Measurements from ENCODE around the gene SEMA3C.

SEMA3C gene

DNA sequence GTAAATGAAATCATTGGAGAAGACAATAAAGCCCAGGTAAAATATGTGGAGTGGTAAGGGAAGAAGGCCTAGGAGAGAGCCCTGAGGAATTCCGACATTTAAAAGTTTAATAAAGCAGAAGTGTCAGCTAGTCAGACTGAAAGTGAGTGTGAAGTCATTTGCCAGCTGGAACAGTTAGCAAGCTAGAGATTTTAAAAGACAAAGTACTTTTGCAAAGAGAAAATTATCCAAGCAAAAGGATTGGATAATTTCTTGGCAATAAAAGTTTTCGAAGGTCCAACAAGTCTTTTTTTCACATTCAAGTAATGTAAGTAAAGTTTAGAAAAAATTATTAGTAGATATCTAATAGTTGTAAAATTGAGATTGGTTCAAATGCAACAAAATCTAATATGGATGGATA is 27.1 kb upstream of the SEMA3C start:
- H3K27ac ChIP-seq (ENCODE audit: low read depth, low read length), result no peak overlapping the region

GRCh38 chr7:80943342-80943741 is 24.5 kb upstream of the SEMA3C start:
- H3K9ac ChIP-seq (ENCODE audit: low read length), result no peak overlapping the region
- no peaks in the 10 kb centered on the region for H3K27me3 ChIP-seq (ENCODE audit: control insufficient read depth, insufficient read depth, low read length)
- H3K36me3 ChIP-seq (ENCODE audit: control insufficient read depth, insufficient read depth, low read length), result no peaks in the 10 kb centered on the region
- peaks cover 7% of the 10 kb centered on the region; the same call in 1 of the 2 replicates for H3K4me1 ChIP-seq (ENCODE audit: control insufficient read depth, insufficient read depth, low read length)
- H3K4me3 ChIP-seq (ENCODE audit: low read depth, low read length), result no peak overlapping the region
- no peaks in the 10 kb centered on the region for H3K9me3 ChIP-seq (ENCODE audit: control insufficient read depth, insufficient read depth, low read depth, low read length)
- no peak overlapping the region for H3K27ac ChIP-seq (ENCODE audit: low read depth, low read length)

More for the DNA sequence above, 27.1 kb upstream of the SEMA3C start:
- Histone ChIP-seq H3K9me3 (ENCODE audit: control insufficient read depth, insufficient read depth, low read depth, low read length) (no peaks in the 10 kb centered on the region), H3K36me3 (ENCODE audit: control insufficient read depth, insufficient read depth, low read length) (no peaks in the 10 kb centered on the region), H3K27me3 (ENCODE audit: control insufficient read depth, insufficient read depth, low read length) (no peaks in the 10 kb centered on the region), H3K4me1 (ENCODE audit: control insufficient read depth, insufficient read depth, low read length) (peaks cover 7% of the 10 kb centered on the region; the same call in 1 of the 2 replicates), H3K9ac (ENCODE audit: low read length) (no peak overlapping the region), H3K4me3 (ENCODE audit: low read depth, low read length) (no peak overlapping the region)

DNA sequence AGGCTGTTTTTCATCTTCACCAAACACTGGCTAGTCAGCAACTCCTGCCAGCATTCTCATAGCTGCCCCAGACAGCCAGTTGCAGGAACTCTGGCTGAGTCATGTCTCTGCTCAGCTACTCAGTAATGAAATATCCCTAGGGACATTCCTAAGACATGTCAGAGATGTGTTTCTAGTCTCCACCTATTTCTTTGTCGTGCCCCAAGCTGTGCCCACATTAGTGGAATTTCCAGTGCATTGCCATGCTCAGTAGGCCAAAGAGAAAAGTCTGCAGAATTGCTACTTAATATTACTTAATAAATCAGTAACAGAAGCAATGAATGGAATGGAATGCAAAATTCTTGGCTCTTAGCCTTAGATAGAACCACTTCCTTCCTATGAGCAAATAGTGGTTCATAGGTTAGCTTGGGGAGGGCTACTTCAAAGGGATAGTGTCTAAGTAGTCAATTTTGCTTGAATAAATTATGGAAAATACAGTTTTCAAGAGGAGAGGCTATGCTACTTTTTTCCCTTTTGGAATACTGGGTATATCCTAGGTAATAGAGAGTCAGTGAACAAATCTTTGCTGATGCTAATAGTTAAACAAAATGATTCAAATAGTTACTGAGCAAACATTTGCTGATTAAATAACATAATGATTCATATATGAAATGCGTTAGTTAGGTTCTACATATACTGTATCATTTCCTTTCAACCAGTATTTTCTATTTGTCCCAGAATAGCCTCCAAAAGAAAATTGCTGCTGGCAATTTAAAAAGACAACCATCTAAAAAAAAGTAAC is 23.6 kb upstream of the SEMA3C start:
- no peak overlapping the region for H3K9ac ChIP-seq (ENCODE audit: low read length)
- no peaks in the 10 kb centered on the region for H3K36me3 ChIP-seq (ENCODE audit: control insufficient read depth, insufficient read depth, low read length)
- H3K9me3 ChIP-seq (ENCODE audit: control insufficient read depth, insufficient read depth, low read depth, low read length), result no peaks in the 10 kb centered on the region
- H3K27me3 ChIP-seq (ENCODE audit: control insufficient read depth, insufficient read depth, low read length), result no peaks in the 10 kb centered on the region
- H3K4me1 ChIP-seq (ENCODE audit: control insufficient read depth, insufficient read depth, low read length), result peaks cover 7% of the 10 kb centered on the region; the same call in 1 of the 2 replicates
- no peak overlapping the region for H3K4me3 ChIP-seq (ENCODE audit: low read depth, low read length)
- no peak overlapping the region for H3K27ac ChIP-seq (ENCODE audit: low read depth, low read length)

DNA sequence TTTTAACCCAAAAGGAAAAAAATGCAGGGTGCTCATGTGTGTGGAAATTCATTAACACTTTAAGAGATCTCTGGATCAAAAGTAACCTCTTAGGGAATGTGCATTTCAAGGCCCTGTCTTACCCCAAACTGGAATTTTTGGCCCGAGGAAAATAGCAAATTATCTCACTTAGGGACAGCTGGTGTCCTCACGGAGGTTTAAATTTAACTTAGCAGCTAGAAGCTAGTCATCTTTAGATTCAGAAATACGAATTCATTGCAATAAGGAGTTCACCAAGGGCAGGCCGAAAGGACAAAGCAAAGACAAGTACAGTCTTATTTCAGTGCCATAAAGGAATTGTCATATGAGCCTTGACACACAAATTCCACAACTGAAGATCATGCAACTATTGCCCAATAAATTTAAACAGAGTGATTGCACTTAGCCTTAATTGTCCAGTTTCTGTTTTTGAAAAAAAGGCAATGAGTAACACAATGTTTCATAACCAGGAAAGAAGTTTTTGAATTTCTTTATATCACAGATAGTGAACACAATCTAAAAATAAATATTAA is 22.4 kb upstream of the SEMA3C start:
- H3K9me3 ChIP-seq (ENCODE audit: control insufficient read depth, insufficient read depth, low read depth, low read length), result no peaks in the 10 kb centered on the region
- no peak overlapping the region for H3K4me3 ChIP-seq (ENCODE audit: low read depth, low read length)
- H3K9ac ChIP-seq (ENCODE audit: low read length), result no peak overlapping the region
- H3K27me3 ChIP-seq (ENCODE audit: control insufficient read depth, insufficient read depth, low read length), result no peaks in the 10 kb centered on the region
- no peak overlapping the region for H3K27ac ChIP-seq (ENCODE audit: low read depth, low read length)
- H3K36me3 ChIP-seq (ENCODE audit: control insufficient read depth, insufficient read depth, low read length), result no peaks in the 10 kb centered on the region
- H3K4me1 ChIP-seq (ENCODE audit: control insufficient read depth, insufficient read depth, low read length), result peaks cover 7% of the 10 kb centered on the region; the same call in 1 of the 2 replicates

- Histone ChIP-seq H3K27me3 (ENCODE audit: control insufficient read depth, insufficient read depth, low read length) (no peaks in the 10 kb centered on the region), H3K9ac (ENCODE audit: low read length) (no peak overlapping the region), H3K36me3 (ENCODE audit: control insufficient read depth, insufficient read depth, low read length) (no peaks in the 10 kb centered on the region), H3K4me3 (ENCODE audit: low read depth, low read length) (no peak overlapping the region), H3K9me3 (ENCODE audit: control insufficient read depth, insufficient read depth, low read depth, low read length) (no peaks in the 10 kb centered on the region), H3K4me1 (ENCODE audit: control insufficient read depth, insufficient read depth, low read length) (peaks cover 7% of the 10 kb centered on the region; the same call in 1 of the 2 replicates), H3K27ac (ENCODE audit: low read depth, low read length) (no peak overlapping the region)
These were observed 21.8 kb upstream of the SEMA3C start for GRCh38 chr7:80940539-80941207.

DNA sequence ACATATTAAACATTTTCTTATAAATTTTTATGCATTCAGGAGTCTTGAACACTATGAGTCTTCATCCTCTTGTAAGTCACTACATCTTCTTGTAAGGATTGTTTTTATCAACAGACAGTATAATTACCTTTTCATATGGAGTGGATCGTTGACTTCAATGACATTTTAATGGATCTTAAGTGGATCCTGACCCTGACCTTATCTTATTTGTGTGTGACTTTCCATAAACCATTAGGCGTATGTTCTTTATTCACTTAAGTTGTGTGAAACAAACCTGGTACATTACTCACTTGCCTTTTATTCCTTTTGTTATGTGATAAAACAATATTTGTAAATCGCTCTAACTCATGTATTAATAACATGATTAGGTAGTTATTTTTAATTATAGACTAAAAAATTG is 18.5 kb upstream of the SEMA3C start:
- Histone ChIP-seq H3K9ac (ENCODE audit: low read length) (no peak overlapping the region), H3K36me3 (ENCODE audit: control insufficient read depth, insufficient read depth, low read length) (no peaks in the 10 kb centered on the region), H3K9me3 (ENCODE audit: control insufficient read depth, insufficient read depth, low read depth, low read length) (no peaks in the 10 kb centered on the region), H3K4me3 (ENCODE audit: low read depth, low read length) (no peak overlapping the region), H3K27ac (ENCODE audit: low read depth, low read length) (no peak overlapping the region), H3K27me3 (ENCODE audit: control insufficient read depth, insufficient read depth, low read length) (no peaks in the 10 kb centered on the region), H3K4me1 (ENCODE audit: control insufficient read depth, insufficient read depth, low read length) (peaks cover 4% of the 10 kb centered on the region; the same call in 1 of the 2 replicates)

DNA sequence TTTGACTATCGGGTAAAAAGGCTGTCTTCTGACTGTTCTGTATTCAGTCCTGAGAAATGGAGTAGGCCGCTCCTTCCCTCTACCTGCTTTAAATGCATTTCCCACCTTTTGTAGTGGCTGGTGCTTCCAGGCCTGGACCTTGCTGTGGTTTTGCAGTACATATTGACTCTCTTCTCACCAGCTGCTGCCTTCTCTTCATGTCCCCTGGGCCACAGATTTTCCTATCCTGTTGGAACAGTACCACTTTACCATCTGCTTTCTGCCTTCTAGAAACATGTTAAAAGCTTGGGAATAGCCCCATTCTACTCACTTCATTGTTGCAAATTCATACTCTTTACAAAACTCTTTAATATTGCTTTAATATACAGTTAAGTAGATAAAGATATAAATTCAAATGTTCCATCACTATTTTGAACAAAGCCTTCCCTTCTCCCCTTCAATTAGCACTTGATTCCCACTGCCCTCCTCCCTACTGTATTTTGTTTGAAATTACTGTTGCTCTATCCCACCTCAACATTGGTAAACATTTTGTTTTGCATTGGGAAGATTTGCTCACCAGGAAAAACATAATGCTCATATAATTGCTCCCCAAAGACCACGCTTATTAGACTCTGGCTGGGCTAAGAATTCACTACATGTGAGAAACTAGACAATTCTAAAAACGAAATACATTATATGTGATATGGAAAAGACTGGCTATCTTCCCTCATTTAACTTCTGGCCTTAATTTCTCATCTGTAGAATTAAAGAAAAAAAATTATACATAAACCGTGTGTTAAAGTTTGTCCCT is 17.3 kb upstream of the SEMA3C start:
- Histone ChIP-seq H3K36me3 (ENCODE audit: control insufficient read depth, insufficient read depth, low read length) (no peaks in the 10 kb centered on the region), H3K27me3 (ENCODE audit: control insufficient read depth, insufficient read depth, low read length) (no peaks in the 10 kb centered on the region), H3K4me3 (ENCODE audit: low read depth, low read length) (no peak overlapping the region), H3K9me3 (ENCODE audit: control insufficient read depth, insufficient read depth, low read depth, low read length) (no peaks in the 10 kb centered on the region), H3K4me1 (ENCODE audit: control insufficient read depth, insufficient read depth, low read length) (no peaks in the 10 kb centered on the region), H3K9ac (ENCODE audit: low read length) (no peak overlapping the region), H3K27ac (ENCODE audit: low read depth, low read length) (no peak overlapping the region)

- Histone ChIP-seq H3K36me3 (ENCODE audit: control insufficient read depth, insufficient read depth, low read length) (no peaks in the 10 kb centered on the region), H3K27ac (ENCODE audit: low read depth, low read length) (no peak overlapping the region), H3K9ac (ENCODE audit: low read length) (no peak overlapping the region), H3K4me1 (ENCODE audit: control insufficient read depth, insufficient read depth, low read length) (no peaks in the 10 kb centered on the region), H3K4me3 (ENCODE audit: low read depth, low read length) (no peak overlapping the region), H3K27me3 (ENCODE audit: control insufficient read depth, insufficient read depth, low read length) (no peaks in the 10 kb centered on the region), H3K9me3 (ENCODE audit: control insufficient read depth, insufficient read depth, low read depth, low read length) (no peaks in the 10 kb centered on the region)
These were observed 15.5 kb upstream of the SEMA3C start for GRCh38 chr7:80934321-80934720.

GRCh38 chr7:80932536-80932935 is 13.7 kb upstream of the SEMA3C start:
- H3K27me3 ChIP-seq (ENCODE audit: control insufficient read depth, insufficient read depth, low read length), result no peaks in the 10 kb centered on the region
- no peak overlapping the region for H3K9ac ChIP-seq (ENCODE audit: low read length)
- no peaks in the 10 kb centered on the region for H3K4me1 ChIP-seq (ENCODE audit: control insufficient read depth, insufficient read depth, low read length)
- H3K9me3 ChIP-seq (ENCODE audit: control insufficient read depth, insufficient read depth, low read depth, low read length), result no peaks in the 10 kb centered on the region
- H3K36me3 ChIP-seq (ENCODE audit: control insufficient read depth, insufficient read depth, low read length), result no peaks in the 10 kb centered on the region
- no peak overlapping the region for H3K4me3 ChIP-seq (ENCODE audit: low read depth, low read length)
- H3K27ac ChIP-seq (ENCODE audit: low read depth, low read length), result no peak overlapping the region

DNA sequence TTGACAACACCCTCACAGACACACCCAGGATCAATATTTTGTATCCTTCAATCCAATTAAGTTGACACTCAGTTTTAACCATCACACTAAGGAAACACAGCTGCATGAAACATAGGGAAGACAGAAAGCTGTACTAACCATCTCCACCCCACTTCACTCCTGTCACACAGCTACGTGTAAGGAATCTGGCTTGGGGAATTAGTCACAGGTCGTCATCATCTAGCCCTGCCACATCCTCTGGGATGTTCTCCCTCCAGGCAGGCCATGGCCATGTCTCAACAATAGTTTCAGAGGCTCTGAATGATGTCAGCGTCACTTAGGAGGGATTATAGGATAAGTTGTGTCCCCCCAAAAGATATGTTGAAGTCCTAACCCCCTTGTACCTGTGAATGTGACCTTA is 10.8 kb upstream of the SEMA3C start:
- 0 out of 2 replicates have a peak, but pooled peaks cover 4% of the 10 kb centered on the region for H3K9me3 ChIP-seq (ENCODE audit: control insufficient read depth, insufficient read depth, low read depth, low read length)
- no peaks in the 10 kb centered on the region for H3K4me1 ChIP-seq (ENCODE audit: control insufficient read depth, insufficient read depth, low read length)
- H3K9ac ChIP-seq (ENCODE audit: low read length), result no peak overlapping the region
- H3K36me3 ChIP-seq (ENCODE audit: control insufficient read depth, insufficient read depth, low read length), result no peaks in the 10 kb centered on the region
- H3K4me3 ChIP-seq (ENCODE audit: low read depth, low read length), result no peak overlapping the region
- H3K27me3 ChIP-seq (ENCODE audit: control insufficient read depth, insufficient read depth, low read length), result no peaks in the 10 kb centered on the region
- no peak overlapping the region for H3K27ac ChIP-seq (ENCODE audit: low read depth, low read length)

Measured in HUES6 (cell line).